ENCODE measurements around the gene MYBPC3.

DNA sequence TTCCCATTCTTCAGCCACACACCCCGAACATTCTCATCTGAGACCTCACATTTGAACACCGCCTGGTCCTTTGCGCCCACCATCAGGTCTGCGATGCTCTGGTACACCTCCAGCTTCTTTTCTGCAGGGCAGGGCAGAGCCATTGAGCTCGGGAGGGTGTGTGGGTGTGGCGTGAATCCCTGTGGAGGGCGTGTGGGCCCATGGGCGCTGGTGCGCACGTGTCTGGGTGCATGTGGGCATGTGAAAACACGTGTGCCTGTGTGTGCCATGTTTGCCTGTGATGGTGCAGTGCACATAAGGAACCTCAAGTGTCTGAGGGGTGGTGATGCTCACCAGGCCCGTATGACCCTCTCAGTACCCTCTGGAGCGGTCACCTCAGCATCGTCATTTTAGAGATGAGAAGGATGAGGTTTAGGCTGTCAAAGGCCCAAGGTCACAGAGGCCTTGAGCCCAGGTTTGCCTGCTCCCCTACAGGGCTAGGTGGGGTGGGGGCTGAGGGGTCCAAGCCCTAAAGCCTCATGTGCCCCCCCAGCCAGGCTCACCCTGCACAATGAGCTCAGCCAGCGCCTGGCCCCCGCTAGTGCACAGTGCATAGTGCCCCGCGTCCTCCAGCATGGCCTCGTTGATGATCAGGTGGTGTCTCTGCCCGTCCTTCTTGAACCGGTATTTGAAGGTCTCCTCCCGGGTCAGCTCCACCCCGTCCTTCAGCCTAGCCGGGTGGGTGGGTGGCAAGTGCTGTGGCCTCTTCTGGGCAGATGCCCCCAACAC is 10.3 kb downstream of the MYBPC3 start:
- TF ChIP-seq, protein P1, sequence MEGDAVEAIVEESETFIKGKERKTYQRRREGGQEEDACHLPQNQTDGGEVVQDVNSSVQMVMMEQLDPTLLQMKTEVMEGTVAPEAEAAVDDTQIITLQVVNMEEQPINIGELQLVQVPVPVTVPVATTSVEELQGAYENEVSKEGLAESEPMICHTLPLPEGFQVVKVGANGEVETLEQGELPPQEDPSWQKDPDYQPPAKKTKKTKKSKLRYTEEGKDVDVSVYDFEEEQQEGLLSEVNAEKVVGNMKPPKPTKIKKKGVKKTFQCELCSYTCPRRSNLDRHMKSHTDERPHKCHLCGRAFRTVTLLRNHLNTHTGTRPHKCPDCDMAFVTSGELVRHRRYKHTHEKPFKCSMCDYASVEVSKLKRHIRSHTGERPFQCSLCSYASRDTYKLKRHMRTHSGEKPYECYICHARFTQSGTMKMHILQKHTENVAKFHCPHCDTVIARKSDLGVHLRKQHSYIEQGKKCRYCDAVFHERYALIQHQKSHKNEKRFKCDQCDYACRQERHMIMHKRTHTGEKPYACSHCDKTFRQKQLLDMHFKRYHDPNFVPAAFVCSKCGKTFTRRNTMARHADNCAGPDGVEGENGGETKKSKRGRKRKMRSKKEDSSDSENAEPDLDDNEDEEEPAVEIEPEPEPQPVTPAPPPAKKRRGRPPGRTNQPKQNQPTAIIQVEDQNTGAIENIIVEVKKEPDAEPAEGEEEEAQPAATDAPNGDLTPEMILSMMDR (IDR thresholded peaks at IDR 0.05) = no peak
- TF ChIP-seq POLR2A (IDR thresholded peaks at IDR 0.05) = peak in 1 of 2 donors; percentile 8
